HEK293 (cell line): Measurements from ENCODE around the gene PRG2.

Source experiments
- CTCF ChIP-seq: fragments of 450-650 bp; formaldehyde crosslinking; IDR thresholded peaks from 2 replicates; pipeline ENCODE4 v1.5.1; 2016; ENCODE audit warnings: missing biosample characterization, missing genetic modification characterization
- INSM2 ChIP-seq: fragments of 450-650 bp; formaldehyde crosslinking; IDR thresholded peaks from 2 replicates; pipeline ENCODE4 v1.5.1; 2016; ENCODE audit warnings: missing biosample characterization, missing genetic modification characterization
- SALL2 ChIP-seq: fragments of 450-650 bp; formaldehyde crosslinking; IDR thresholded peaks from 2 replicates; pipeline ENCODE4 v1.5.0; 2017; ENCODE audit warnings: missing biosample characterization, mild to moderate bottlenecking, missing genetic modification characterization, borderline replicate concordance
- SP2 ChIP-seq: fragments of 450-650 bp; formaldehyde crosslinking; IDR thresholded peaks from 2 replicates; pipeline ENCODE4 v1.5.1; 2016; ENCODE audit warnings: missing biosample characterization, missing genetic modification characterization
- ZBTB17 ChIP-seq: fragments of 450-650 bp; formaldehyde crosslinking; IDR thresholded peaks from 2 replicates; pipeline ENCODE4 v1.5.1; 2016; ENCODE audit warnings: missing biosample characterization, missing genetic modification characterization
- ZNF239 ChIP-seq: fragments of 450-650 bp; formaldehyde crosslinking; IDR thresholded peaks from 2 replicates; pipeline ENCODE4 v1.5.1; 2016; ENCODE audit warnings: missing biosample characterization, missing genetic modification characterization
- ZNF311 ChIP-seq: fragments of 450-650 bp; formaldehyde crosslinking; IDR thresholded peaks from 2 replicates; pipeline ENCODE4 v1.5.1; 2017; ENCODE audit warnings: missing biosample characterization, missing genetic modification characterization, borderline replicate concordance
- ZNF37A ChIP-seq: fragments of 450-650 bp; IDR thresholded peaks from 2 replicates; pipeline ENCODE4 v1.5.1; 2018; ENCODE audit warnings: missing biosample characterization, missing genetic modification characterization
- ZNF48 ChIP-seq: fragments of 450-650 bp; formaldehyde crosslinking; IDR thresholded peaks from 2 replicates; pipeline ENCODE4 v1.5.1; 2016; ENCODE audit warnings: missing biosample characterization, missing genetic modification characterization
- ZNF701 ChIP-seq: fragments of 450-650 bp; formaldehyde crosslinking; IDR thresholded peaks from 2 replicates; pipeline ENCODE4 v1.5.1; 2016; ENCODE audit warnings: missing biosample characterization, missing genetic modification characterization
- ZNF747 ChIP-seq: fragments of 450-650 bp; formaldehyde crosslinking; IDR thresholded peaks from 2 replicates; pipeline ENCODE4 v1.5.1; 2016; ENCODE audit warnings: missing biosample characterization, missing genetic modification characterization
- TF ChIP-seq, protein P1 (sequence below): fragments of 450-650 bp; formaldehyde crosslinking; IDR thresholded peaks from 2 replicates; pipeline ENCODE4 v1.5.1; 2016; ENCODE audit warnings: missing biosample characterization, missing genetic modification characterization

GRCh38 chr11:57342702-57343101, 47.7 kb downstream of the PRG2 start:
- TF ChIP-seq ZNF311 (tag by site-specific recombination) (no peak), ZBTB17 (tag by site-specific recombination) (no peak), ZNF701 (no peak), CTCF (no peak), SALL2 (no peak), INSM2 (tag by site-specific recombination) (no peak), ZNF747 (tag by site-specific recombination) (no peak), ZNF48 (tag by site-specific recombination) (no peak), ZNF239 (no peak), ZNF37A (no peak), SP2 (tag by site-specific recombination) (no peak)
- TF ChIP-seq, protein P1, sequence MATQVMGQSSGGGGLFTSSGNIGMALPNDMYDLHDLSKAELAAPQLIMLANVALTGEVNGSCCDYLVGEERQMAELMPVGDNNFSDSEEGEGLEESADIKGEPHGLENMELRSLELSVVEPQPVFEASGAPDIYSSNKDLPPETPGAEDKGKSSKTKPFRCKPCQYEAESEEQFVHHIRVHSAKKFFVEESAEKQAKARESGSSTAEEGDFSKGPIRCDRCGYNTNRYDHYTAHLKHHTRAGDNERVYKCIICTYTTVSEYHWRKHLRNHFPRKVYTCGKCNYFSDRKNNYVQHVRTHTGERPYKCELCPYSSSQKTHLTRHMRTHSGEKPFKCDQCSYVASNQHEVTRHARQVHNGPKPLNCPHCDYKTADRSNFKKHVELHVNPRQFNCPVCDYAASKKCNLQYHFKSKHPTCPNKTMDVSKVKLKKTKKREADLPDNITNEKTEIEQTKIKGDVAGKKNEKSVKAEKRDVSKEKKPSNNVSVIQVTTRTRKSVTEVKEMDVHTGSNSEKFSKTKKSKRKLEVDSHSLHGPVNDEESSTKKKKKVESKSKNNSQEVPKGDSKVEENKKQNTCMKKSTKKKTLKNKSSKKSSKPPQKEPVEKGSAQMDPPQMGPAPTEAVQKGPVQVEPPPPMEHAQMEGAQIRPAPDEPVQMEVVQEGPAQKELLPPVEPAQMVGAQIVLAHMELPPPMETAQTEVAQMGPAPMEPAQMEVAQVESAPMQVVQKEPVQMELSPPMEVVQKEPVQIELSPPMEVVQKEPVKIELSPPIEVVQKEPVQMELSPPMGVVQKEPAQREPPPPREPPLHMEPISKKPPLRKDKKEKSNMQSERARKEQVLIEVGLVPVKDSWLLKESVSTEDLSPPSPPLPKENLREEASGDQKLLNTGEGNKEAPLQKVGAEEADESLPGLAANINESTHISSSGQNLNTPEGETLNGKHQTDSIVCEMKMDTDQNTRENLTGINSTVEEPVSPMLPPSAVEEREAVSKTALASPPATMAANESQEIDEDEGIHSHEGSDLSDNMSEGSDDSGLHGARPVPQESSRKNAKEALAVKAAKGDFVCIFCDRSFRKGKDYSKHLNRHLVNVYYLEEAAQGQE (tag by site-specific recombination) = no peak
